ENCODE results near the gene JARID2.

JARID2 gene

GRCh38 chr6:15245361-15246216 lies at the start of gene JARID2:
Gene JARID2 (plus strand): TSS chr6:15246069. CDS start chr6:15246540, 471 bp downstream.
- DNase-seq = peak; percentile 98

GRCh38 chr6:15200087-15200486 lies 45.8 kb upstream of the JARID2 start:
- DNase-seq = no peak

GRCh38 chr6:15205321-15205720 lies 40.5 kb upstream of the JARID2 start:
- DNase-seq = no peak

DNA sequence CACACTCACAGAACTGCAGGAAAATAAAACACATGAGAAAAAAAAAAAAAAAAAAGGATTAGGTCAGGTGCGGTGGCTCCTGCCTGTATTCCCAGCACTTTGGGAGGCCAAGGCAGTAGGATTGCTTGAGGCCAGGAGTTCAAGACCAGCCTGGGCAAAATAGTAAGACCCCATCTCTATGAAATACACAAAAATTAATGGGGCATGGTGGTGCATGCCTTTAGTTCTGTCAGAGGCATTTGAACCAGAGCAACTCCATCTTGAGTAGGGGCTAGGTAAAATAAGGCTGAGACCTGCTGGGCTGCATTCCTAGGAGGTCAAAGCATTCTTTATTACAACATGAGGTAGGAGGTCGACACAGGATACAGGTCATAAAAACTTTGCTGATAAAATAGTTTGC lies 39.0 kb upstream of the JARID2 start:
- DNase-seq = no peak

GRCh38 chr6:15207923-15208322 lies 37.9 kb upstream of the JARID2 start:
- peak; percentile 56 for DNase-seq

DNA sequence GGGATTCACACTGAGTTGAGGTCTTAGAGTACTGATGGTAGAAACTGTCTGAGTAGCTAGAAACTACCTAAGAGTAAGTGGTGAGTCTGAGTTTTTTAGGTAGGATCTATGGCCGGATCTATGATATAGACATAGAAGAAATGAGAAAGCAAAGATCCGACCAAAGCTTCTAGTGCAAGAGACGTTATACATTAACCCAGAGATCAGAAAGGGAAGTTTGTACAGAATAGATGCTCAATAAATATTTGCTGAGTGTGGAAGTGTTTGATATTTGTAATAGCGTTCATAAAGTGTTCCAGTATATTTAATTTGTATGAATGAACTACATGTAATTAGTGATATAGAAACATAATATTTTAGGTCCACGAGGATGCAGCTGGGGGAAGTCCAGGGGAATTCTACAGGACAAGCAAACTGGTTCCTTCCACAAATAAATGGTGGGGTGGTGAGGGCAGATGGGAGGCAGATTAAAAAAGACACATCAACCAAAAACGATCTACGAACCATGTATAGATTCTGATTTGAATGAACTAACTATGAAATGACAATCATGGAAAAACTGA lies 31.9 kb upstream of the JARID2 start:
- DNase-seq = no peak

GRCh38 chr6:15218401-15218800 lies 27.5 kb upstream of the JARID2 start:
- DNase-seq = no peak

DNA sequence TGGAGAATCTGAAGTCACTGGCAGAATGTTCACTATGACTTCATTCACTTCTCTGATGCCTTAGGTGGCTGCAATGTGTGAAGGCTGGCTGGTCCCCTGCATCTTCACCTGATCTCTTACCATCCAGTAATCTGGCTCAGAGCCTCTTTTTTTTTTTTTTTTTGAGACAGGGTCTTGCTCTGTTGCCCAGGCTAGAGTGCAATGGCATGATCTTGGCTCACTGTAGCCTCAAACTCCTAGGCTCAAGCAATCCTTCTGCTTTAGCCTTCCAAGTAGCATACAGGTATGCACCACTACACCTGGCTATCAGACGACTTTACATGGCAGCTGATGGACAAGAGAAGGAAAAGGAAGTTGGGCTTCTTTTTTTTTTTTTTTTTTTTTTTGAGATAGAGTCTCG lies 25.8 kb upstream of the JARID2 start:
- no peak for DNase-seq

DNA sequence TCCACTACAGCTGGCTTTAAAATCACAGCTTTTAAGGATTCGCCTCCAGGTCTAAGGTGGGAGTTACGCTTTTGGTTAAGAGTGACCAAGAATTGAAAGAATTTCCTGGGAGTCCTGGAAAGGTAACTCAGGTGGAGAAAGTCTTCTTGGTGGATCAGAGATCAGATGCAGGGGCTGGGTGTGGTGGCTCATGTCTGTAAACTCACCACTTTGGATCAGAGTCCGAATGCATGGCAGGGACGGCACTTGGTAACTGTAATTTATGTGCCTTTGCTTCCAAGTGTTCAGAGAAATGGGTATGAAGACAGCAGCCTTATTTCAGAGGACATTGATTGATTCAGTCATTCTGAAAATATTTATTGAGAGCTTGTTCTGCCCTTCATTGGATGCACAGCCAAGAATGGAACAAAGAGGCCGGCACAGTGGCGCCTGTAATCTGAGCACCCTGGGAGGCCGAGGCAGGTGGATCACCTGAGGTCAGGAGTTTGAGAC lies 18.0 kb upstream of the JARID2 start:
- no peak for DNase-seq

- DNase-seq = no peak
Measured at GRCh38 chr6:15230827-15231226, 15.0 kb upstream of the JARID2 start.

- no peak for DNase-seq
Measured at GRCh38 chr6:15232836-15233510, 12.9 kb upstream of the JARID2 start.

DNA sequence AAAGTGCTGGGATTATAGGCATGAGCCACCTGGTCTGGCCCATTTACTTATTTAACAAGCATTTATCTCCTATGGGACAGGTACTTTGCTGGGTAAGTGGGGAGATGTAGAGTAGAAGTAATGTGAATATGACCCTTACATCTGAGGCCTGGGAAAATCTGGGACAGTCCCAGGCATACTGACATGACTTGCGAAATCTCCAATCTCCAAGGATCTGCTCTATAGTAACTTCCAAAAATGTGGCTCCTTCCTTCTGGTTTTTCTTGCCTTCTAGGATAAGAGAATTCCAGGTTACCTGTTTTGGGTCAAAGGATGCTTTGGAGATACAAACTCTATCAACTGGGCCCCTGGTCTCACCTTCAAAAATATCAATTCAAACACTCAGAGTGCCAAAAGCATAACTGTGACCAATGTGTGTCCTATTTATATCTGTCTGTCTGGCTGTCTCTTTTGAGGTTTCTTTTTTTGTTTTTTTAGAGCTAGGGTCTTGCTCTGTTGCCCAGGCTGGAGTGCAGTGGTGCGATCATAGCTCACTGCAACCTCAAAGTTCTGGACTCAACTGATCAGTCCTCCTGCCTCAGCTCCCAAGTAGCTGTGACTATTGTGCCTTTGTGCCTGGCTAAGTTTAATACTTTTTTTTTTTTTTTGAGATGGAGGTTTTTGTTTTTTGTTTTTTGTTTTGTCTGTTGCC lies 11.7 kb upstream of the JARID2 start:
- DNase-seq = no peak

DNA sequence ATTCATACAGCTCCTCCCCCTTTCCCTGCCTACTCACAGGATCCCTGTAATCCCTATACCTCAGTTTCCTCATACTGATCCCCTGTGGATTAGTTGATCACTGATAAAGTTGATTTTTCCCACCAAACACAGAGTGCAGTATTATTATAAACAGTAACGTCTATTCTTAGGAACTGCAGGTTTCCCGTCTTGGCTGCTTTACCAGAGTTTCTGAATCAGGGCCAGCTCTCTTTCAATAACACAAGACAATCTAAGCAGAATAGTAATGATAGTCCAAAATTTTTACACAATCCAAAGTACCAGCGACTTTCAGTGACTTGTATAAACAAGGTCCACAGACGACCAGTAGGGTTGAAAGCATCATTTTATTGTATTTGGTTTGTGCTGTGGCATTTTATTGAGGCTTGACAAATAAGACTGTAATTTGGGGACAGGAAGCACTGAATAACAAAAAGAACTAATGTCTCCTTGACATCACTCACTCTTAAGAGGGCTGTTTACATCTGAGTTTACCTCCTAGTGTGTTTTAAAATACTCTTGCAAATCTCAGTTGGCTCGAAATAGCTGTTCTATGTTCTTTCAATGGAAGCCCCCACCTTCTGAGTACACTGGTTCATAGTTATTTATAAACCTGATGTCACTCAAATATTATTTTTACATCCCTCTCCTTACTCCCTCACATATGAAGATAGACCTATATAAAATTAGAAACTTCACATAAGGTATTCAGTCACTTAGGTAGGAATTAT lies 6.1 kb upstream of the JARID2 start:
- no peak for DNase-seq

DNA sequence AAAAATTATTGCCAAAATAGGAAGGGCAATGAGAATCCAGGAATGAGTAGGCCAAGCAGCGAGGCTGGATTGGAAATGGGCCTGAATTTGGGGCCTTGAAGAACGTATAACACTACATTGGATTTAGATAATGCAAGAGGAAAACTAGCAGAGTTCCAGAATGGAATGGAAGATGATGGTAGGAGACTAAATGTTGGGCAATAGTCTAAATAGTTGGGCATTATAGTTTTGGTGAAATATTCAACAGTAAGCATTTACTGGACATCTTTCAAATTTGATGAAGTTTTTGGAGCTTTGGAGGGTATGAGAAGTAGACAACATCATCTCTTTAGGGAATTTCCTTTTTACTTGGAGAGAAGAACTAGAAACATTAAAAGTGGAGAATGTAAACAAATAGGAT lies 3.4 kb upstream of the JARID2 start:
- DNase-seq = no peak

GRCh38 chr6:15242937-15243614 lies 2.8 kb upstream of the JARID2 start:
- DNase-seq = no peak

DNA sequence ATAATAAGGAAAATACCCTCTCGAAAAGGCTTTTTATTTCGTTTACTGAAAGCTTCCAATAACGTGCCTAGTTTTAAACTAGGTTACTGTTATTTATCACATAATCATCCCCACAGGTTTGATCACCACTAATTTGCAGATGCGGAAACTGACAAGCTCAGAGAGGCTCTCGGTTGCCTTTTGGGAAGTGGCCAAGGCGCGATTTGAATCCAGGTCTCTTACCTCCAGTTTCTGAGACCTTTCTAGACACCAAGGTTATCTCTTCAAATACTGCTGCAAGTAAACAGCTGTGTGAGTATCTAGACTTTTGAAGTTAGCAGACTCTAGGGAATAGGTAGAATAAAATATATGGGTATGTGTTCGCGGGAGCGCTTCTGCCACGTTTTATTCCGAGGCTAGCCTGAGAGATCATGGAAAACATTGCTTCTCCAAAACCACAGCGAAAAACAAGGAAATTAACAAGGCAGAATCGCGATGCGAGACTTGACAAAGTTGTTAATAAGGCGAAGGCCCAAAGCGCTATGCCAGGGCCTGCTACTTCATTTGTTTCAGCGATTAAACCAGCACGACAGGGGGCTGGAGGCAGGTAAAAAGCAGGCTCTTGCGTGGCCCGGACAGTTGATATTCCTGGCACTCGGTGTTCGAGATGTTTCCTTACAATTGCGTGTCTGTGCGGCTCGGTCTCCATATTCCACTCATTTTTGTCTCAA lies 1.8 kb upstream of the JARID2 start:
- DNase-seq = no peak

- peak; percentile 71 for DNase-seq
Measured at GRCh38 chr6:15244620-15245360, 1.1 kb upstream of the JARID2 start.

DNA sequence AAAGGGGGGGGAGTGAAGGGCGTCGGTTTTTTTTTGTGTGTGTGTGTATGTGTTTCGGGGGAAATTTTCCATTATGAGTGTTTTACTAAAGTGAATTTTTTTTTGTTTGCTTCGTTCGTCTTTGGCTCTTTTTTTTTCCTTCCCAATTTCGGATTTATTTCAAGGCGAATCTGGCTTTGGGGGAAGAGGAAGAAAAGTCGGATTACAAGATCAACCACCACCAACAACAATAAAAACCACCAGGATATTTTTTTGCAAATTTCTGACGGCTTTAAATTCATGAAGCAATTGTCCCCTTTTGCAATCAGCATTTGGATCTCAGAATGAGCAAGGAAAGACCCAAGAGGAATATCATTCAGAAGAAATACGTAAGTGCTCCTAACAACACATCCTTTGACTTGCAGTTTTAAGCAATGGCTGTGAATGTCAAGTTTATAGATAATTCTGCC lies 372 bp downstream of the JARID2 start:
- no peak for DNase-seq

GRCh38 chr6:15246666-15247499 lies 1.0 kb downstream of the JARID2 start:
- no peak for DNase-seq

All from fibroblast of upper back skin (primary cell).